Karpas-422 (cell line): Measurements from ENCODE around the gene DTNBP1. TPM values are rescaled to one million over a fixed set of nuclear protein-coding genes. Genes with fewer than 3 reads are reported as not detected.

Source experiments
- DNase-seq: peaks from one replicate; pipeline ENCODE4 v3.0.0-alpha.2; 2015
- H2AFZ ChIP-seq: fragments of 200-600 bp; sonication (generic); 2 replicates; pipeline ENCODE4 v1.6.1; 2014; ENCODE audit warnings: antibody characterized with exemption, low read length, mixed read lengths
- H3K27ac ChIP-seq: fragments of 200-600 bp; sonication (generic); 2 replicates; pipeline ENCODE4 v1.5.1; 2014; ENCODE audit warnings: mild to moderate bottlenecking, low read length, moderate library complexity
- H3K27me3 ChIP-seq: fragments of 200-600 bp; sonication (generic); 2 replicates; pipeline ENCODE4 v1.6.1; 2014; ENCODE audit warnings: low read length, mixed read lengths
- H3K36me3 ChIP-seq: fragments of 200-600 bp; sonication (generic); 2 replicates; pipeline ENCODE4 v1.6.1; 2014; ENCODE audit warnings: low read length, mixed read lengths; ENCODE audit not compliant: insufficient read depth
- H3K4me1 ChIP-seq: fragments of 200-600 bp; sonication (generic); 2 replicates; pipeline ENCODE4 v1.6.1; 2014; ENCODE audit warnings: mild to moderate bottlenecking, low read length, mixed read lengths
- H3K4me2 ChIP-seq: fragments of 200-600 bp; sonication (generic); 2 replicates; pipeline ENCODE4 v1.6.1; 2014; ENCODE audit warnings: low read length, low read depth, mild to moderate bottlenecking; ENCODE audit not compliant: poor library complexity, severe bottlenecking
- H3K4me3 ChIP-seq: fragments of 200-600 bp; sonication (generic); 2 replicates; pipeline ENCODE4 v1.5.1; 2014; ENCODE audit warnings: mild to moderate bottlenecking, antibody characterized with exemption, low read length, mixed read lengths
- H3K79me2 ChIP-seq: fragments of 200-600 bp; sonication (generic); 2 replicates; pipeline ENCODE4 v1.6.1; 2014; ENCODE audit warnings: mild to moderate bottlenecking, low read length, mixed read lengths
- H3K9ac ChIP-seq: fragments of 200-600 bp; sonication (generic); 2 replicates; pipeline ENCODE4 v1.6.0; 2014; ENCODE audit warnings: low read length
- H3K9me2 ChIP-seq: fragments of 200-600 bp; sonication (generic), shearing (Covaris generic); replicated peaks from 2 replicates; pipeline ENCODE4 v1.6.0; 2014; ENCODE audit warnings: mild to moderate bottlenecking, low read length, moderate library complexity; ENCODE audit not compliant: insufficient read depth
- H3K9me3 ChIP-seq: fragments of 300-700, 200-600 bp; sonication (generic); 2 replicates; pipeline ENCODE4 v1.6.1; 2014; ENCODE audit warnings: low read length, mixed read lengths
- H4K20me1 ChIP-seq: fragments of 200-600 bp; sonication (generic); 2 replicates; pipeline ENCODE4 v1.6.1; 2014; ENCODE audit warnings: mild to moderate bottlenecking, antibody characterized with exemption, low read length, low read depth; ENCODE audit not compliant: insufficient read depth
- total RNA-seq: library from RNA; depleted of rRNA; stranded (reverse); fragments of >200 nt; shearing (Covaris generic); gene quantifications from 2 replicates; pipeline ENCODE4 v1.2.3, GENCODE V29; 2014; ENCODE audit warnings: low replicate concordance

Gene DTNBP1
- total RNA-seq, 1 experiment from 2014 or later = 13.8 TPM

DNA sequence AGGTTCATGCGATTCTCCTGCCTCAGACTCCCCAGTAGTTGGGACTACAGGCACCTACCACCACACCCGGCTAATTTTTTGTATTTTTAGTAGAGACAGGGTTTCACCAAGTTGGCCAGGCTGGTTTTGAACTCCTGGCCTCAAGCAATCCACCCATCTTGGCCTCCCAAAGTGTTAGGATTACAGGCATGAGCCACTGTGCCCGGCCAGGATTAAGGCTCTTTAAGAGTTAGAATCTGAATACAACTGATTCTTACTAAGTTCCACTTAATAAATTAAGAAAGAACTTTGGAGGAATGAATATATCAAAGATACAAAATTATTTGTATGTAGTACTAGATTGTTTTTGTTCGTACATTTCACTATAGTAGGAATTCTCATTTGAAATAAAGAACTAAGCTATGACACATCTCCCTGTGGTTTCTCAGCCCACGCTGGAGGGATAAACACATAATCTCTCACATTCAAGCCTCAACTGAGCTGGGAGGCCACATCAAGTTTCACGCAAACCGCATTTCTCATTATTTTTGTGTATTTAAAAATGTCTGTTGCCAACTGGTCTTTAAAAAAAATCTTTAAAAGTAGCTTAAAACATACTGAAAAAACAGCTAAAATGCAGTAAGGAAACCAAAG lies 34.2 kb downstream of the DTNBP1 start:
- Histone ChIP-seq H3K79me2 (peaks cover 47% of the 10 kb centered on the region), H3K9me3 (no peaks in the 10 kb centered on the region), H3K4me3 (no peak overlapping the region), H3K27me3 (no peaks in the 10 kb centered on the region), H3K36me3 (no peaks in the 10 kb centered on the region; the same call in 1 of the 2 replicates), H3K4me1 (peaks cover 7% of the 10 kb centered on the region; the same call in 1 of the 2 replicates), H3K9me2 (no peaks in the 10 kb centered on the region), H3K9ac (no peak overlapping the region), H3K4me2 (no peak overlapping the region), H3K27ac (no peak overlapping the region), H2AFZ (no peak overlapping the region), H4K20me1 (no peaks in the 10 kb centered on the region)
- DNase-seq = no peak

DNA sequence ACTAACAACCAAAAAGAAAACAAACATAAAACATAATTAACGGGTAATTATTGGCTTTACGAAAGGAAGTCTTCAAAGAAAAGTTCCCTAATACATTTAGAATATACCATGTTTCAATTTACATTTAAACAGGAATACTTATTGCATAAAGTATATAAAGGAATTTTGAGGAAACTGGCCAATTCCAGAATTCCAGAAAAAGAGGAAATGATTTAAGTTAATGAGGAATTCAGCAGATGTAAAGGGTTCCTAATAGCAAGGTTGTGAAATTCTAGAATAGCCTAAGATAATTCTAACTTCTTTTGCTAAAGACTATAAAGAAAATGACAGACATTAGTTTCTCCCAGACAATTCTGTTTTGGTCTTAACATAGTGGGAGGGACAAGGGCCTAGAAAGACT lies 35.0 kb downstream of the DTNBP1 start:
- Histone ChIP-seq H4K20me1 (no peaks in the 10 kb centered on the region), H3K27me3 (no peaks in the 10 kb centered on the region), H2AFZ (no peak overlapping the region), H3K79me2 (peaks cover 52% of the 10 kb centered on the region), H3K9me3 (no peaks in the 10 kb centered on the region), H3K27ac (no peak overlapping the region), H3K4me2 (no peak overlapping the region), H3K4me1 (peaks cover 7% of the 10 kb centered on the region; the same call in 1 of the 2 replicates), H3K36me3 (no peaks in the 10 kb centered on the region; the same call in 1 of the 2 replicates), H3K9me2 (no peaks in the 10 kb centered on the region), H3K4me3 (no peak overlapping the region), H3K9ac (no peak overlapping the region)
- DNase-seq = no peak

DNA sequence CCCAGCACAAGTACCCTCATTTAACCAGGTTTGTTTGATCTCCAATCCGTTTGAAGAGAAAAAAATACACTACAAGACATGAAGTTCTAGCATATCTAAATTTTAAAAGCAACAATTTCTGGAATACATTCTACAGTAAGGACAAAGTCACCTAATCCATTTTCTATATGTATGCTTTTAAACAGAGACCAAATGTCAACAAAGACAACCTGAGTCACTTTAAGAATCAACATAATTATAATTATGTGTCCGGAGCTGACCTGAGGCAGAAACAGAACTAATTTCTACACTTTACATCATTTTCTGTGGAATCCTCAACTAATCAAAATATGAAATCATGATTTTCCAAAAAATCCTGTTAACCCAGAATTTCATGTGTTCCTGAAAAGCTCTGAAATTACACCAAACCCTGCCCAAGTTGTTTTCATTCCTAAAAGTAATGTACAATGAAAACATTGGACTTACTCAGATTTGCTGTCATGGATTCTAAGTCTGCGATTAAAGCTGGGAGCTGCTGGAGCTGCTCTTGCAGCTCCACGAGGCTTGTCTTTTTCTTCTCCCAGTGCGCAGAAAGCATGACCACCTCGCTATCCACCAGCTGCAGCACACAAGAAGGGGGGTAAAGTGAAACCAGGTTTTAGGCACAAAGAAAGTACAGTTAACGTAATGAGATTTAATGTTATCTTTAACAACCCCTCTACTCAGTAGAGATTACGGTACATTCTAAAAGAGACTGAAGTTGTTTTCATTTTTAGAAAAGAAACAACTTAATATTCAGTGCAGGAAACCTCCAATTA lies 35.8 kb downstream of the DTNBP1 start:
- no peak overlapping the region for H3K4me3 ChIP-seq

DNA sequence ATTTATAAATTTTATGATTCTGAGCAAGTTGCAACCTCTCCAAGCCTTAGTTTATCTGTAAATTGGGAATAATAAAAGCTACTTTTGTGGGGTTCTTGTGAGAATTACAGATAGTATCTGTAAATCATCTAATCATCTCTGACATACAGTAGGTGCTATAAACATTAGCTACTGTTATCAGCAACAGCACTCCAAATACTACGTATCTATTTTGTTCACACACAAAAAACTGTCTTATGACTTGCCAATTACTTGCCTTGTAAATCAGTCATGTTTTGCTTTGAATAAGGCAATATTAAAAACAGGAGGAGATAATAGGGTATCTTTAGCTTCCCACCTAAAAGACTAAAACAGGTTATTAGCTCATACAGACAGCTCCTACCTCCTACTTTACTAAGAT lies 36.7 kb downstream of the DTNBP1 start:
- Histone ChIP-seq H3K27me3 (no peaks in the 10 kb centered on the region), H3K27ac (no peak overlapping the region), H3K4me1 (peaks cover 13% of the 10 kb centered on the region), H3K79me2 (peaks cover 61% of the 10 kb centered on the region), H3K36me3 (no peaks in the 10 kb centered on the region; the same call in 1 of the 2 replicates), H4K20me1 (no peaks in the 10 kb centered on the region), H2AFZ (no peak overlapping the region), H3K4me2 (no peak overlapping the region), H3K4me3 (no peak overlapping the region), H3K9me2 (no peaks in the 10 kb centered on the region), H3K9me3 (no peaks in the 10 kb centered on the region), H3K9ac (no peak overlapping the region)
- DNase-seq = no peak

More for the DNA sequence above, 35.8 kb downstream of the DTNBP1 start:
- H4K20me1 ChIP-seq = no peaks in the 10 kb centered on the region
- no peaks in the 10 kb centered on the region; the same call in 1 of the 2 replicates for H3K36me3 ChIP-seq
- no peak overlapping the region for H3K9ac ChIP-seq
- H3K27me3 ChIP-seq = no peaks in the 10 kb centered on the region
- H2AFZ ChIP-seq = no peak overlapping the region
- H3K9me2 ChIP-seq = no peaks in the 10 kb centered on the region
- DNase-seq = no peak
- H3K27ac ChIP-seq = no peak overlapping the region
- peaks cover 59% of the 10 kb centered on the region for H3K79me2 ChIP-seq
- no peak overlapping the region for H3K4me2 ChIP-seq
- H3K9me3 ChIP-seq = no peaks in the 10 kb centered on the region
- H3K4me1 ChIP-seq = peaks cover 8% of the 10 kb centered on the region; the same call in 1 of the 2 replicates

DNA sequence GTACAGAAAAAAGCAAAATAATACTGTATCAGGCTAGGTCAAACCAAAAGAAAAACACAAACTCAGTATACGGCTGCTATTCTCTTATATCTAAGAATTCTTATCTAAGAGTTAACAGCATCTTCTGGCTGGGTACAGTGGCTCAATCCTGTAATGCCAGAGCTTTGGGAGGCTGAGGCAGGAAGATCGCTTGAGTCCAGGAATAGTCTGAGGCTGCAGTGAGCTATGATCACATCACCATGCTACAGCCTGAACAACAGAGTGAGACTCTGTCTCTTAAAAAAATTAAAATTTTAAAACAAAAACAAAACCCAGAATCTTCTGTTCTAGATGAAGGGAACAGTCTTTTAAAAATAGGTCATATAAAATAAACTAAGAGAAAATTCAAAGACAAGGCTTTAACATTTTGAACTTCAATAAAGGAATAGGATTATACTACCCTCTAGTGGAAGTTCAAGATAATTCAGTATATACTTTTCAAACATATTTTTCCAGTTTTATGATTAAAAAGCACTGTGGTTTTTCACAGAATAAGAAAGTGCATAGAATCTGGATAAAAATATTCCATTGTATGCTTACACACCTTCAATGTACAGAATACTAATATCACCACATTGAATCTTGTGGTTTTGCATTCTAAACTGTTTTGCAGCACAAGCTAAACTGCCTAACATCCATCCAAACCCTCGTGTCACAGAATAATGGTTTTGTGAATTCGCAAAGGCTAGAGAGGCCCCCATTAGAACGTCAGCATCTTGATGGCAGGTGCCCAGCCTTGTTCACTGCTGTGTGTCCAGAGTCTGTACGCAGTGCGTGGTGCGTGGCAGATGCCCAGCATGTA lies 39.3 kb downstream of the DTNBP1 start:
- peak; percentile 70 for DNase-seq
- H3K4me2 ChIP-seq = no peak overlapping the region

DNA sequence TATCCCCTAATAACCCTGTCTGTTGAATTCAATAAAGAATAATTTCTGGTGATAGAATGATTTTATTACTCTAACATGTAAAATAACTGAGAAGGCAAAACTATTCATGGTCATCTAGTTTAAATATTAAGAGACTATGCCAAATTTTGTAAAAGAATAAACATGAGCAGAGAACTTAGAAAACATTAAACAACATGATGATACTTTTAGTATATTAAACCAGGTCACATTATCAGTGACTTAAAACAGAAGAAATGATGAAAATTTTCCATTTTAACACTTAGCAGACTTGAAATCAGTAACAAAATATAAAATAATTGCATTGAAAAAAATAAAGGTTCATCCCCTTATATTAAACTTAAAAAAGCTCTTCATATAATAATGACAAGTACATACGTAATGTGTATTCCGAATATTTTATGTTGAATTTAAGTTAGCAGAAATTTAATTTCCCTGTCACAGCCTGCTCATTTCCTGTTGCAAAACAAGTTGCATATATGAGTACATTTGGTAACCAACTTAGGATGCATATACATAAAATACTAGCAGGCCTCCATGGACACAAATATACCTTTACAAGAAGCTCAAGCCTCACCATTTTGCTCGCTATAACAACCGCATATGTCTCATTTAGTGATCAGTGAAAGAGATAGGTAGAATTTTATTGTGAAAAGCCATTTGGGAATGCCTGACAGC lies 40.6 kb downstream of the DTNBP1 start:
- Histone ChIP-seq H3K9me2 (no peaks in the 10 kb centered on the region), H2AFZ (no peak overlapping the region), H4K20me1 (no peaks in the 10 kb centered on the region), H3K27ac (no peak overlapping the region), H3K79me2 (peaks cover 80% of the 10 kb centered on the region), H3K9me3 (no peaks in the 10 kb centered on the region), H3K4me1 (peaks cover 14% of the 10 kb centered on the region), H3K27me3 (no peaks in the 10 kb centered on the region), H3K4me3 (no peak overlapping the region), H3K9ac (no peak overlapping the region), H3K4me2 (no peak overlapping the region), H3K36me3 (no peaks in the 10 kb centered on the region; the same call in 1 of the 2 replicates)
- DNase-seq = no peak

More for the DNA sequence above, 39.3 kb downstream of the DTNBP1 start:
- Histone ChIP-seq H4K20me1 (no peaks in the 10 kb centered on the region), H2AFZ (no peak overlapping the region), H3K4me1 (peaks cover 14% of the 10 kb centered on the region), H3K79me2 (peaks cover 69% of the 10 kb centered on the region), H3K36me3 (no peaks in the 10 kb centered on the region; the same call in 1 of the 2 replicates), H3K9ac (no peak overlapping the region), H3K27me3 (no peaks in the 10 kb centered on the region), H3K9me2 (no peaks in the 10 kb centered on the region), H3K4me3 (no peak overlapping the region), H3K27ac (no peak overlapping the region), H3K9me3 (no peaks in the 10 kb centered on the region)

DNA sequence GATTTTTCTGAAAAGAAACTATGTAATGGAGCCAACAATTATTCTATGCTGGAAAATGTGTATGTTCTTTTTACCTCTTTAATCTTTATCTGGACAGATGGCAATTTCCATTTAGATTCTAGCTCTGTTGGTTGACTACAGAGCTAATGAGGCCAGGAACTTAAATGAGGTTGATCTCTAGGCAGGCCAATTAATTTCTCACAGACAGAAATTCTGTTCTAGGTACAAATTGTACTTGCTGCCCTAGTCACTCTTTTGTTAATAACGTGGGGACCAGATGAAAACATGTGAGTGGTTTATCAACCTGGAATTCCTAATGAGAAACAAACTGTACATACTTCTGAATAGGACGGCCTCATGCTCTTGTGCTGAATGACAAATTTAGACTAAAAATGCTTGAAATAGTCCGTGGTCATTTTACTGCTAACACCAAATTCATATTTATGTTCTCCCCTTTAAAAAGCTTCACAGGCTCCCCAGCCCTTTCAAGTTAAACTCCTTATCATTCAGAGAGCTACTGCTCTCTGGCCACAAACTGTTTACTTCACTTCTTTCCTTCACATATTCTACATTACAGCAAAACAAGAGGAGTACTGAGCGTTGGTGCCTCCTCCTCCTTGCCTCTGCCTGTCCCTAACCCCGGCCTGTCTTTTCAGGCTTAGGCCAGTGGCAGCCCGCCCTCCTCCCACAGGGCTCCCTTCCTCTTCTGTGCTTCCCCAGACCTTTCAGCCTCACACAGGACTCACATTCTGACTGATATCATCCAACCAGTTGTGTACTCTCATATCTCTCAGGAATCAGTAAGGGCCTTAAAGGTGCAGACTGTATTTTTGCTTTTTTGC lies 41.4 kb downstream of the DTNBP1 start:
- Histone ChIP-seq H3K27me3 (no peaks in the 10 kb centered on the region), H3K4me3 (no peak overlapping the region), H3K79me2 (peaks cover 87% of the 10 kb centered on the region), H3K36me3 (no peaks in the 10 kb centered on the region), H3K4me2 (no peak overlapping the region), H3K9ac (no peak overlapping the region), H3K27ac (no peak overlapping the region), H3K9me2 (no peaks in the 10 kb centered on the region), H4K20me1 (no peaks in the 10 kb centered on the region), H3K9me3 (no peaks in the 10 kb centered on the region), H3K4me1 (peaks cover 21% of the 10 kb centered on the region), H2AFZ (no peak overlapping the region)
- DNase-seq = no peak
